PFSK-1 (cell line): ENCODE measurements around the gene FIGNL2.

Experiments used
- FOXP2 ChIP-seq: optimal IDR thresholded peaks from 2 replicates; pipeline ENCODE3; 2011; ENCODE audit warnings: borderline replicate concordance, control low read depth, inconsistent platforms; ENCODE audit not compliant: insufficient read depth; ENCODE audit errors: extremely low read length, extremely low read depth
- POLR2AphosphoS5 ChIP-seq: IDR thresholded peaks from 2 replicates; pipeline ENCODE4 v1.6.1; 2012; ENCODE audit warnings: low read depth, mild to moderate bottlenecking, control low read depth, low read length, moderate library complexity
- SIN3A ChIP-seq: IDR thresholded peaks from 2 replicates; pipeline ENCODE4 v1.6.1; 2012; ENCODE audit warnings: mild to moderate bottlenecking, low read length, moderate library complexity, borderline replicate concordance; ENCODE audit not compliant: insufficient read depth
- TAF1 ChIP-seq: IDR thresholded peaks from 2 replicates; pipeline ENCODE4 v1.6.1; 2012; ENCODE audit warnings: low read length, control low read depth, borderline replicate concordance; ENCODE audit not compliant: insufficient read depth
- TF ChIP-seq, protein P1 (sequence below), 2 experiments: IDR thresholded peaks; 2 replicates each; pipeline versions ENCODE4 v1.6.1 to v1.8.0; 2011 to 2012; ENCODE audit warnings: low read depth in 2 of 2, low read length in 2 of 2, control low read depth in 1 of 2, inconsistent platforms in 1 of 2, mild to moderate bottlenecking in 1 of 2, moderate library complexity in 1 of 2; ENCODE audit not compliant: insufficient read depth in 1 of 2

Gene FIGNL2

DNA sequence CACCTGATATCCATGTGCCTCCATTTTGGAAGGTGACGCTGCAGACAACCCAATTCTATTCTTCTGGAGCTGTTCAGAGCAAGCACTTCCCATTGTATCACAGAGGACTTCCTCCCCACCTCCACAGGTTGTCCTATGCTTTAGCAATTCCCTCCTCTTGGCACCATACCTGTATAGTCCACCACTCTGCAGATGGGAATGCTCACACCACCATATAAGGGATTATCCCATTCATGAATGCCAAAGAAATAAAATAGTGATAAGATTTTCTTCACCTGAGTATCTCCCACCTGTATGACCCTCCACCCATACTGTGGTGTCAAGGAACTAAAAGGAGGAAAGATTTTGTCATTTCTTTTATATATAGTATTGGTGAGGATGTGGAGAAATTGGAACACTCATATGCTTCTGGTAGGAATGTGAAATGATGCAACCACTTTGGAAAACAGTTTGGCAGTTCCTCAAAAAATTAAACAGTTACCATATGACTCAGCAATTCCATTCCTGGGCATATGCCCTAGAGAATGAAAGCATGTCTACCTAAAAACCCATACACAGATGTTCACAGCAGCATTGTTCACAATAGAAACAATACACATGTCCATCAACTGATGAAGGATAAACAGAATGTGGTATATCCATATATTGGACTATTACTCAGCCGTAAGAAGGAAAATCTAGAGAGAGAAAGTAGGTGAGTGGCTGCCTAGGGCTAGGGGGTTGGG, 75.2 kb downstream of the FIGNL2 start:
- TF ChIP-seq TAF1 (no peak), FOXP2 (no peak), POLR2AphosphoS5 (no peak), SIN3A (no peak)
- TF ChIP-seq, protein P1, sequence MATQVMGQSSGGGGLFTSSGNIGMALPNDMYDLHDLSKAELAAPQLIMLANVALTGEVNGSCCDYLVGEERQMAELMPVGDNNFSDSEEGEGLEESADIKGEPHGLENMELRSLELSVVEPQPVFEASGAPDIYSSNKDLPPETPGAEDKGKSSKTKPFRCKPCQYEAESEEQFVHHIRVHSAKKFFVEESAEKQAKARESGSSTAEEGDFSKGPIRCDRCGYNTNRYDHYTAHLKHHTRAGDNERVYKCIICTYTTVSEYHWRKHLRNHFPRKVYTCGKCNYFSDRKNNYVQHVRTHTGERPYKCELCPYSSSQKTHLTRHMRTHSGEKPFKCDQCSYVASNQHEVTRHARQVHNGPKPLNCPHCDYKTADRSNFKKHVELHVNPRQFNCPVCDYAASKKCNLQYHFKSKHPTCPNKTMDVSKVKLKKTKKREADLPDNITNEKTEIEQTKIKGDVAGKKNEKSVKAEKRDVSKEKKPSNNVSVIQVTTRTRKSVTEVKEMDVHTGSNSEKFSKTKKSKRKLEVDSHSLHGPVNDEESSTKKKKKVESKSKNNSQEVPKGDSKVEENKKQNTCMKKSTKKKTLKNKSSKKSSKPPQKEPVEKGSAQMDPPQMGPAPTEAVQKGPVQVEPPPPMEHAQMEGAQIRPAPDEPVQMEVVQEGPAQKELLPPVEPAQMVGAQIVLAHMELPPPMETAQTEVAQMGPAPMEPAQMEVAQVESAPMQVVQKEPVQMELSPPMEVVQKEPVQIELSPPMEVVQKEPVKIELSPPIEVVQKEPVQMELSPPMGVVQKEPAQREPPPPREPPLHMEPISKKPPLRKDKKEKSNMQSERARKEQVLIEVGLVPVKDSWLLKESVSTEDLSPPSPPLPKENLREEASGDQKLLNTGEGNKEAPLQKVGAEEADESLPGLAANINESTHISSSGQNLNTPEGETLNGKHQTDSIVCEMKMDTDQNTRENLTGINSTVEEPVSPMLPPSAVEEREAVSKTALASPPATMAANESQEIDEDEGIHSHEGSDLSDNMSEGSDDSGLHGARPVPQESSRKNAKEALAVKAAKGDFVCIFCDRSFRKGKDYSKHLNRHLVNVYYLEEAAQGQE (IDR thresholded peaks at IDR 0.05; ENCODE audit: insufficient read depth in 1 of 2, low read depth in 2 of 2, low read length in 2 of 2), result no peak

DNA sequence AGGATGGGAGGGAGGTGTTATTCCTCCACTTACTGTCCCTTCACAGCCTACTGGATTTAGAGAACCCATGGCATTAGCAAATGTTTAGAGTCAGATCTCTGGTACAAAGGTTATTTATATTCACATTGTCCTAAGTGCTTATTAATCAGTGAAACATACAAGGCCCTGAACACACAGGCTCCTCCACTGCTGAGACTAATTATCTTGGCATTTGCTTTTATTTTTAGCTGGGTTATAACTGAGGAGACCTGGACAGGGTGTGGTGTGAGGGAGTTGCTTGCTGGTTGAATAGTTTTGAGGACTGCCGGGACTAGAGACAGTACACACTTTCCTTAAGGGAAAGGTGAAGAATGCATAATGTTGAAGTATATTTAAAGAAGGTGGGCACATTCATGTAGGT, 77.5 kb downstream of the FIGNL2 start:
- TF ChIP-seq FOXP2 (no peak), POLR2AphosphoS5 (no peak), SIN3A (no peak), TAF1 (no peak)
- TF ChIP-seq, protein P1 (IDR thresholded peaks at IDR 0.05; ENCODE audit: insufficient read depth in 1 of 2, low read depth in 2 of 2, low read length in 2 of 2), result no peak
